Neural cell (in vitro differentiated cells): ENCODE results near the gene IQSEC1. TPM values are rescaled to one million over a fixed set of nuclear protein-coding genes. Genes with fewer than 3 reads are reported as not detected.

Experiments used
- H2AFZ ChIP-seq: fragments of 200-600, 300-800 bp; sonication (generic), shearing (Covaris generic); 2 replicates; pipeline ENCODE4 v1.6.0; 2014; ENCODE audit warnings: low read depth, mild to moderate bottlenecking, antibody characterized with exemption, low read length, moderate library complexity
- H3F3A ChIP-seq: fragments of 200-600 bp; shearing (Covaris generic); 2 replicates; pipeline ENCODE4 v1.6.1; 2016; ENCODE audit warnings: mild to moderate bottlenecking, moderate library complexity, mixed read lengths, antibody characterized with exemption, low read length; ENCODE audit not compliant: insufficient read depth, poor library complexity, severe bottlenecking
- H3K27ac ChIP-seq: fragments of 200-600, 300-800 bp; sonication (generic), shearing (Covaris generic); 2 replicates; pipeline ENCODE4 v1.5.1; 2014; ENCODE audit warnings: mild to moderate bottlenecking, low read length, moderate library complexity
- H3K27me3 ChIP-seq: fragments of 300-800, 200-600 bp; sonication (generic), shearing (Covaris generic); 2 replicates; pipeline ENCODE4 v1.6.0; 2014; ENCODE audit warnings: mild to moderate bottlenecking, low read depth, low read length, moderate library complexity; ENCODE audit not compliant: insufficient read depth
- H3K36me3 ChIP-seq: fragments of 300-800, 200-600 bp; sonication (generic), shearing (Covaris generic); 2 replicates; pipeline ENCODE4 v1.5.1; 2014; ENCODE audit warnings: mild to moderate bottlenecking, antibody characterized with exemption, low read length, moderate library complexity; ENCODE audit not compliant: insufficient read depth
- H3K4me2 ChIP-seq: fragments of 300-800, 200-600 bp; sonication (generic), shearing (Covaris generic); 2 replicates; pipeline ENCODE4 v1.6.0; 2014; ENCODE audit warnings: mild to moderate bottlenecking, low read length
- H3K4me3 ChIP-seq: fragments of 300-800, 200-600 bp; sonication (generic), shearing (Covaris generic); 2 replicates; pipeline ENCODE4 v1.5.1; 2014; ENCODE audit warnings: mild to moderate bottlenecking, low read length, moderate library complexity
- H3K79me2 ChIP-seq: fragments of 200-600 bp; shearing (Covaris generic); replicated peaks from 2 replicates; pipeline ENCODE4 v1.6.0; 2014; ENCODE audit warnings: mild to moderate bottlenecking, low read length, moderate library complexity; ENCODE audit not compliant: insufficient read depth
- H3K9ac ChIP-seq: fragments of 300-800, 200-600 bp; sonication (generic), shearing (Covaris generic); 2 replicates; pipeline ENCODE4 v1.6.1; 2016; ENCODE audit warnings: mild to moderate bottlenecking, low read length, mixed read lengths
- H3K9me2 ChIP-seq: fragments of 200-600 bp; shearing (Covaris generic); 2 replicates; pipeline ENCODE4 v1.6.1; 2016; ENCODE audit warnings: mild to moderate bottlenecking, low read length, mixed read lengths; ENCODE audit not compliant: insufficient read depth
- H3K9me3 ChIP-seq: fragments of 200-600, 300-800 bp; sonication (generic), shearing (Covaris generic); 2 replicates; pipeline ENCODE4 v1.6.1; 2016; ENCODE audit warnings: mild to moderate bottlenecking, mixed run types, low read length, moderate library complexity, mixed read lengths
- H4K20me1 ChIP-seq: fragments of 200-600 bp; shearing (Covaris generic); 2 replicates; pipeline ENCODE4 v1.6.1; 2016; ENCODE audit warnings: mild to moderate bottlenecking, mixed run types; ENCODE audit not compliant: insufficient read depth
- CTCF ChIP-seq: fragments of 450-650 bp; IDR thresholded peaks from 2 replicates; pipeline ENCODE4 v1.5.1; 2014; ENCODE audit warnings: antibody characterized with exemption, mild to moderate bottlenecking, moderate library complexity; ENCODE audit not compliant: poor library complexity, severe bottlenecking
- EP300 ChIP-seq: fragments of 450-650 bp; conservative IDR thresholded peaks from 2 replicates; pipeline ENCODE4 v1.6.1; 2014; ENCODE audit warnings: antibody characterized with exemption, mild to moderate bottlenecking, moderate library complexity; ENCODE audit not compliant: poor library complexity, severe bottlenecking
- EZH2 ChIP-seq: fragments of 200-600, 300-800 bp; shearing (Covaris generic), sonication (generic); IDR thresholded peaks from 2 replicates; pipeline ENCODE4 v1.6.1; 2014; ENCODE audit warnings: antibody characterized with exemption, low read length, borderline replicate concordance, mild to moderate bottlenecking; ENCODE audit not compliant: insufficient read depth, poor library complexity, severe bottlenecking
- MXI1 ChIP-seq: fragments of 450-650 bp; conservative IDR thresholded peaks from 2 replicates; pipeline ENCODE4 v1.6.1; 2014; ENCODE audit warnings: antibody characterized with exemption, mild to moderate bottlenecking; ENCODE audit not compliant: poor library complexity, severe bottlenecking
- POLR2AphosphoS5 ChIP-seq: IDR thresholded peaks from 2 replicates; pipeline ENCODE4 v1.6.1; 2012
- RAD21 ChIP-seq: fragments of 450-650 bp; conservative IDR thresholded peaks from 2 replicates; pipeline ENCODE4 v1.6.1; 2014; ENCODE audit warnings: antibody characterized with exemption, mild to moderate bottlenecking, moderate library complexity
- REST ChIP-seq: IDR thresholded peaks from 2 replicates; pipeline ENCODE4 v1.6.1; 2012; ENCODE audit warnings: borderline replicate concordance
- SMC3 ChIP-seq: fragments of 450-650 bp; conservative IDR thresholded peaks from 2 replicates; pipeline ENCODE4 v1.6.1; 2014; ENCODE audit warnings: antibody characterized with exemption, mild to moderate bottlenecking, moderate library complexity; ENCODE audit not compliant: poor library complexity
- TAF1 ChIP-seq: IDR thresholded peaks from 2 replicates; pipeline ENCODE4 v1.6.1; 2012; ENCODE audit warnings: low read depth
- polyA plus RNA-seq: library from polyadenylated mRNA; depleted of rRNA; stranded (reverse); fragments of >200 nt; gene quantifications from 2 replicates; pipeline ENCODE4 v1.2.3, GENCODE V29; 2014

Gene IQSEC1
- polyA plus RNA-seq, 1 donor from 2014 or later: 6.0 TPM

DNA sequence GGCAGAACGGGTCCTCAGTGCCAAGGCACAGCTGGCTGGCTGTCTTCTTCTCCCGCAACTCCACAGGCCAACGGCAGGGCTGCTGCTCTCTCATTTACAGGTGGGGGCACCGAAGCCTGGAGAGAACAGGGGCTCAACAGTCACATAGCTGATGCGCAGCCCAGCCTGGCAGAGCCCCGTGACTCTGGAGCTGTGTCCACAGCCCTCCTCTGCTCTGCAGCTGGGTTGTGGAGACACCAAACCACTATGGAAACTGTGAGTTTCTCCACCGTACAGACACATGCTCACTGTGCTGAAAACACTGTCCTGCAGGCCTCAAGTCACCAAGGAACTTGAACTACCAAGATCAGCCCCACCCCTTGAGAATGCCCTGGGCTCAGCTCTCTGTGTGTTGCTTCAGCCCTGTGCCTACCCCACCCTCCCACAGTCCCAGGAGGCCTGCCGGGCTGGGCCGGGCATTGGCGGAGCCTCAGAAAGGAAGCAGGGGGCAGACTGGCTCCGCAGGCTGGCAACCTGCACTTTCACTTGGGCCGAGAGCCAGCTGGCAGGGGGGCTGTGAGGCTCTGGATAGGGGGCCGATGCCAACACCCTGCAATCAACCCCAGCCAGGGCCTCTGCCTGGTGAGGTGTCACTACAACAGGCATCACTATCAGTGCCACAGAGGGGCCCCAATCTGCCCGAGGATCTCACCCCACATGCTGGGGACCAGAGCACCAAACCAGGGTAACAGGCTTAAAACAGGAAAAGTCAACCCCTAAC is 118.2 kb downstream of the IQSEC1 start:
- Histone ChIP-seq H3K9ac (no peak overlapping the region), H4K20me1 (no peaks in the 10 kb centered on the region), H3K4me2 (no peak overlapping the region)

GRCh38 chr3:12954180-12954579 is 119.0 kb downstream of the IQSEC1 start:
- no peaks in the 10 kb centered on the region for H3K36me3 ChIP-seq
- H3K4me2 ChIP-seq: no peak overlapping the region
- no peaks in the 10 kb centered on the region for H3K9me2 ChIP-seq
- no peaks in the 10 kb centered on the region for H3K9me3 ChIP-seq
- H3K9ac ChIP-seq: no peak overlapping the region
- no peaks in the 10 kb centered on the region for H4K20me1 ChIP-seq
- no peak overlapping the region for H2AFZ ChIP-seq
- H3K79me2 ChIP-seq: peaks cover 11% of the 10 kb centered on the region
- no peak overlapping the region for H3K4me3 ChIP-seq
- H3F3A ChIP-seq: no peaks in the 10 kb centered on the region
- no peak overlapping the region for H3K27ac ChIP-seq
- no peaks in the 10 kb centered on the region for H3K27me3 ChIP-seq
- TF ChIP-seq EP300 (no peak), EZH2 (no peak), MXI1 (no peak), REST (no peak), RAD21 (no peak), POLR2AphosphoS5 (no peak), TAF1 (no peak)

More for the DNA sequence above, 118.2 kb downstream of the IQSEC1 start:
- no peak overlapping the region for H3K27ac ChIP-seq
- H3K4me3 ChIP-seq: no peak overlapping the region
- H3K9me3 ChIP-seq: no peaks in the 10 kb centered on the region
- H3K79me2 ChIP-seq: peaks cover 11% of the 10 kb centered on the region
- no peaks in the 10 kb centered on the region for H3K27me3 ChIP-seq
- no peak for TF ChIP-seq REST
- TF ChIP-seq RAD21: no peak
- no peak for TF ChIP-seq MXI1
- no peak for TF ChIP-seq POLR2AphosphoS5
- TF ChIP-seq EP300: no peak
- TF ChIP-seq TAF1: no peak
- no peak for TF ChIP-seq EZH2
- no peak for TF ChIP-seq CTCF
- TF ChIP-seq SMC3: no peak
- no peak overlapping the region for H2AFZ ChIP-seq
- H3K36me3 ChIP-seq: no peaks in the 10 kb centered on the region
- H3K9me2 ChIP-seq: no peaks in the 10 kb centered on the region
- no peaks in the 10 kb centered on the region for H3F3A ChIP-seq
